HCT116 (cell line): ENCODE measurements around the gene DNMT3A. TPM values are rescaled to one million over a fixed set of nuclear protein-coding genes. Genes with fewer than 3 reads are reported as not detected.

Experiments used
- ATAC-seq: fragments of 200-7000 bp; cut with Tn5 transposase; 2 replicates; pipeline ENCODE4 v1.9.1; 2020; ENCODE audit warnings: mild to moderate bottlenecking, moderate library complexity
- BruUV-seq: library from RNA; stranded (reverse); fragments of 400-500 nt; replicated peaks from 2 replicates; lab custom pipeline; 2021; lab: Mats Ljungman, UMichigan
- CTCF ChIA-PET: fragments of 300-600 bp; sonication (Branson Sonifier 250); formaldehyde crosslinking; loops from one replicate; lab custom pipeline; 2021; ENCODE audit warnings: antibody characterized with exemption; lab: Charles Lee
- POLR2A ChIA-PET: fragments of 300-600, 350-600 bp; sonication (Branson Sonifier 250); formaldehyde crosslinking; loops from one replicate; lab custom pipeline; 2021; ENCODE audit warnings: antibody characterized with exemption; lab: Charles Lee
- RAD21 ChIA-PET, 2 experiments: fragments of 300-600 bp; sonication (Branson Sonifier 250); formaldehyde crosslinking; loops; one replicate each; lab custom pipeline; 2023; ENCODE audit warnings: low total read pairs in 2 of 2; ENCODE audit not compliant: uncharacterized antibody in 2 of 2, unreplicated experiment in 2 of 2, low non-redundant PET in 1 of 2; lab: Charles Lee
- DNase-seq: peaks from one replicate; pipeline ENCODE4 v3.0.0-alpha.2; 2010; ENCODE audit warnings: low read depth, low spot score
- H2AFZ ChIP-seq: fragments of 200-600 bp; shearing (Covaris generic), sonication (generic); 2 replicates; pipeline ENCODE4 v1.6.1; 2017; ENCODE audit warnings: low read depth, mixed run types, mixed read lengths, antibody characterized with exemption, low read length; ENCODE audit not compliant: poor library complexity, severe bottlenecking
- H3K27ac ChIP-seq: 2 replicates; pipeline ENCODE4 v1.5.1; 2012; ENCODE audit warnings: low read depth, low read length
- H3K27me3 ChIP-seq: fragments of 200-600 bp; sonication (generic); 2 replicates; pipeline ENCODE4 v1.6.1; 2016; ENCODE audit warnings: mixed run types, low read length, mixed read lengths; ENCODE audit not compliant: insufficient read depth
- H3K36me3 ChIP-seq, 2 experiments: fragments of 200-500 bp in 1 of 2; fragments of 200-600 bp in 1 of 2; sonication (Bioruptor generic) in 1 of 2; sonication (generic) in 1 of 2; 2 replicates each; pipeline versions ENCODE4 v1.5.1 to v1.6.1; 2014 to 2016; ENCODE audit warnings: low read length in 2 of 2, inconsistent platforms in 1 of 2, mixed read lengths in 1 of 2, mixed run types in 1 of 2; ENCODE audit not compliant: insufficient read depth in 2 of 2, control insufficient read depth in 1 of 2
- H3K4me1 ChIP-seq, 2 experiments: fragments of 200-600 bp in 1 of 2; sonication (generic) in 1 of 2; 2 replicates each; pipeline versions ENCODE4 v1.5.1 to v1.6.1; 2012 to 2017; ENCODE audit warnings: low read length in 2 of 2, inconsistent platforms in 1 of 2, mild to moderate bottlenecking in 1 of 2, mixed read lengths in 1 of 2, mixed run types in 1 of 2, moderate library complexity in 1 of 2; ENCODE audit not compliant: insufficient read depth in 2 of 2, control insufficient read depth in 1 of 2
- H3K4me2 ChIP-seq: fragments of 200-600 bp; sonication (generic); 2 replicates; pipeline ENCODE4 v1.6.1; 2017; ENCODE audit warnings: mixed run types, low read length, mixed read lengths
- H3K4me3 ChIP-seq, 2 experiments: fragments of 200-600 bp in 1 of 2; sonication (generic) in 1 of 2; replicated peaks in 1 of 2; 2 replicates each; pipeline ENCODE4 v1.5.1; 2011 to 2016; ENCODE audit warnings: low read length in 2 of 2, control low read depth in 1 of 2, low read depth in 1 of 2, mild to moderate bottlenecking in 1 of 2, mixed read lengths in 1 of 2, mixed run types in 1 of 2
- H3K79me2 ChIP-seq: fragments of 200-600 bp; sonication (generic); 2 replicates; pipeline ENCODE4 v1.6.1; 2017; ENCODE audit warnings: mild to moderate bottlenecking, mixed run types, low read length, moderate library complexity, mixed read lengths; ENCODE audit not compliant: insufficient read depth
- H3K9ac ChIP-seq: fragments of 200-600 bp; sonication (generic); 2 replicates; pipeline ENCODE4 v1.6.1; 2016; ENCODE audit warnings: low read length, mixed read lengths
- H3K9me2 ChIP-seq: fragments of 200-600 bp; sonication (generic), shearing (Covaris generic); 2 replicates; pipeline ENCODE4 v1.6.1; 2017; ENCODE audit warnings: mixed run types, mild to moderate bottlenecking, moderate library complexity; ENCODE audit not compliant: insufficient read depth
- H3K9me3 ChIP-seq, 2 experiments: fragments of 200-500 bp in 1 of 2; fragments of 200-600 bp in 1 of 2; sonication (Bioruptor generic) in 1 of 2; sonication (generic) in 1 of 2; 2 replicates each; pipeline ENCODE4 v1.6.1; 2014 to 2017; ENCODE audit warnings: low read length in 2 of 2, mixed read lengths in 2 of 2, inconsistent platforms in 1 of 2, low read depth in 1 of 2, mild to moderate bottlenecking in 1 of 2, mixed run types in 1 of 2, moderate library complexity in 1 of 2; ENCODE audit not compliant: control insufficient read depth in 1 of 2, insufficient read depth in 1 of 2
- H4K20me1 ChIP-seq: fragments of 200-600 bp; sonication (generic), shearing (Covaris generic); 2 replicates; pipeline ENCODE4 v1.6.1; 2017; ENCODE audit warnings: mixed run types, mild to moderate bottlenecking, moderate library complexity; ENCODE audit not compliant: insufficient read depth
- ATF3 ChIP-seq: IDR thresholded peaks from 2 replicates; pipeline ENCODE4 v1.6.1; 2012
- CBX3 ChIP-seq: IDR thresholded peaks from 2 replicates; pipeline ENCODE4 v1.6.1; 2012; ENCODE audit warnings: low read depth
- ELF1 ChIP-seq: IDR thresholded peaks from 2 replicates; pipeline ENCODE4 v1.6.1; 2012; ENCODE audit warnings: low read depth, borderline replicate concordance
- EZH2 ChIP-seq: fragments of 200-600 bp; sonication (generic); IDR thresholded peaks from 2 replicates; pipeline ENCODE4 v1.6.1; 2017; ENCODE audit warnings: antibody characterized with exemption, mixed run types
- FOSL1 ChIP-seq: IDR thresholded peaks from 2 replicates; pipeline ENCODE4 v1.6.1; 2012; ENCODE audit warnings: low read depth
- JUND ChIP-seq: IDR thresholded peaks from 2 replicates; pipeline ENCODE4 v1.6.1; 2012
- MAX ChIP-seq: IDR thresholded peaks from 2 replicates; pipeline ENCODE4 v1.6.1; 2012
- POLR2AphosphoS5 ChIP-seq: IDR thresholded peaks from 2 replicates; pipeline ENCODE4 v1.6.1; 2011; ENCODE audit warnings: mild to moderate bottlenecking, low read depth, low read length, moderate library complexity
- REST ChIP-seq: IDR thresholded peaks from 2 replicates; pipeline ENCODE4 v1.6.1; 2012; ENCODE audit warnings: low read depth
- SIN3A ChIP-seq: IDR thresholded peaks from 2 replicates; pipeline ENCODE4 v1.6.1; 2012; ENCODE audit warnings: low read depth
- YY1 ChIP-seq: IDR thresholded peaks from 2 replicates; pipeline ENCODE4 v1.6.1; 2011; ENCODE audit warnings: low read length, low read depth, moderate library complexity, mild to moderate bottlenecking; ENCODE audit not compliant: insufficient replicate concordance; ENCODE audit errors: extremely low read depth
- ZBTB33 ChIP-seq: IDR thresholded peaks from 2 replicates; pipeline ENCODE4 v1.6.1; 2011; ENCODE audit warnings: mild to moderate bottlenecking, low read length, moderate library complexity; ENCODE audit not compliant: insufficient replicate concordance; ENCODE audit errors: extremely low read depth
- ZFX ChIP-seq: fragments of 450-650 bp; IDR thresholded peaks from 2 replicates; pipeline ENCODE4 v1.6.1; 2017
- ZNF274 ChIP-seq: fragments of 200-500 bp; sonication (Bioruptor generic); IDR thresholded peaks from 2 replicates; pipeline ENCODE4 v1.6.1; 2014; ENCODE audit warnings: mild to moderate bottlenecking, low read depth, low read length, inconsistent platforms
- intact Hi-C: fragments of 100-400 bp; cut with micrococcal nuclease; formaldehyde crosslinking; loops from 2 replicates; pipeline ENCODE4 v1.10.0; 2022
- total RNA-seq: library from RNA; stranded (reverse); gene quantifications from one replicate; pipeline ENCODE4 v1.2.1, GENCODE V29; 2021; ENCODE audit not compliant: unreplicated experiment

Gene DNMT3A
- total RNA-seq, 1 experiment from 2014 or later, result 14.3 TPM

- H3K36me3 ChIP-seq, result no peaks in the 10 kb centered on the region
- H3K27me3 ChIP-seq, result no peaks in the 10 kb centered on the region
- H3K27ac ChIP-seq, result no peak overlapping the region
- TF ChIP-seq SIN3A (no peak), JUND (no peak), EZH2 (no peak)
- CTCF ChIA-PET, result no interaction called here
- no peak overlapping the region for H2AFZ ChIP-seq
- H4K20me1 ChIP-seq, result no peaks in the 10 kb centered on the region
- H3K4me2 ChIP-seq, result no peak overlapping the region
- H3K4me3 ChIP-seq, result no peak overlapping the region
- intact Hi-C loops, result no loop called here
- H3K9me2 ChIP-seq, result no peaks in the 10 kb centered on the region
- POLR2A ChIA-PET, result no interaction called here
- no peak overlapping the region for H3K9ac ChIP-seq
- BruUV-seq, result no TSS peak
- RAD21 ChIA-PET, result no interaction called here
- H3K79me2 ChIP-seq, result no peaks in the 10 kb centered on the region
- H3K4me1 ChIP-seq, result peaks cover 7 to 17% of the 10 kb centered on the region in 2 experiments
- H3K9me3 ChIP-seq, result no peaks in the 10 kb centered on the region
- DNase-seq (no peak), ATAC-seq (no peak)
These were observed 49.3 kb downstream of the DNMT3A start for GRCh38 chr2:25292408-25292807.

- ChIA-PET CTCF (no interaction called here), RAD21 (no interaction called here), POLR2A (no interaction called here)
- Histone ChIP-seq H3K9me3 (no peaks in the 10 kb centered on the region), H3K9ac (no peak overlapping the region), H3K4me2 (no peak overlapping the region), H3K27ac (no peak overlapping the region), H3K4me3 (no peak overlapping the region), H4K20me1 (no peaks in the 10 kb centered on the region), H3K4me1 (peaks cover 7 to 17% of the 10 kb centered on the region in 2 experiments), H3K9me2 (no peaks in the 10 kb centered on the region), H3K36me3 (no peaks in the 10 kb centered on the region), H2AFZ (no peak overlapping the region), H3K27me3 (no peaks in the 10 kb centered on the region), H3K79me2 (no peaks in the 10 kb centered on the region)
- intact Hi-C loops, result no loop called here
- ATAC-seq, result no peak
- DNase-seq, result no peak
- no TSS peak for BruUV-seq
- TF ChIP-seq ATF3 (no peak), ZBTB33 (no peak), MAX (no peak), ZFX (no peak), ELF1 (no peak), ZNF274 (no peak), FOSL1 (no peak), YY1 (no peak), EZH2 (no peak), CBX3 (no peak), REST (no peak), POLR2AphosphoS5 (no peak)
These were observed 50.8 kb downstream of the DNMT3A start for GRCh38 chr2:25290811-25291495.
